ENCODE measurements around the gene FGF12. TPM values are rescaled to one million over a fixed set of nuclear protein-coding genes. Genes with fewer than 3 reads are reported as not detected.

FGF12 gene
- total and polyA plus RNA-seq, 3 experiments from 2014 or later, result not detected

GRCh38 chr3:192543163-192543562 lies 184.2 kb downstream of the FGF12 start:
- Mint-ChIP-seq H3K36me3 (no peaks in the 10 kb centered on the region), H3K4me1 (no peaks in the 10 kb centered on the region), H3K27ac (no peak overlapping the region), H3K27me3 (peaks cover 0 to 3% of the 10 kb centered on the region in 2 donors), H3K9me3 (peaks cover 3 to 16% (median 11%) of the 10 kb centered on the region in 5 donors), H3K4me3 (no peak overlapping the region)
- H3K4me3 ChIP-seq (ENCODE audit: low read length), result no peak overlapping the region
- H3K36me3 ChIP-seq (ENCODE audit: insufficient read depth, low read length), result no peaks in the 10 kb centered on the region
- no peaks in the 10 kb centered on the region for H3K27me3 ChIP-seq (ENCODE audit: insufficient read depth, low read length, poor library complexity, severe bottlenecking)
- ChIA-PET CTCF (no interaction called here), POLR2A (no interaction called here)
- H3K9me3 ChIP-seq (ENCODE audit: low read length), result no peaks in the 10 kb centered on the region
- H3K4me1 ChIP-seq (ENCODE audit: insufficient read depth, low read length), result no peaks in the 10 kb centered on the region
- H3K27ac ChIP-seq (ENCODE audit: low read depth, low read length), result no peak overlapping the region
- no peak for DNase-seq

GRCh38 chr3:192516820-192517219 lies 210.5 kb downstream of the FGF12 start:
- no peaks in the 10 kb centered on the region for H3K9me3 ChIP-seq (ENCODE audit: low read length)
- Mint-ChIP-seq H3K9me3 (peaks cover 3 to 10% (median 7%) of the 10 kb centered on the region in 5 donors), H3K27ac (no peak overlapping the region), H3K4me1 (peaks cover 0 to 3% (median 0%) of the 10 kb centered on the region in 3 donors), H3K4me3 (no peak overlapping the region), H3K36me3 (peaks cover 0 to 4% (median 0%) of the 10 kb centered on the region in 3 donors), H3K27me3 (peaks cover 11 to 42% of the 10 kb centered on the region in 2 donors)
- H3K27ac ChIP-seq (ENCODE audit: low read depth, low read length), result no peak overlapping the region
- no peaks in the 10 kb centered on the region for H3K4me1 ChIP-seq (ENCODE audit: insufficient read depth, low read length)
- no peak for DNase-seq
- no peaks in the 10 kb centered on the region for H3K36me3 ChIP-seq (ENCODE audit: insufficient read depth, low read length)
- CTCF ChIA-PET, result no interaction called here
- H3K27me3 ChIP-seq (ENCODE audit: insufficient read depth, low read length, poor library complexity, severe bottlenecking), result no peaks in the 10 kb centered on the region
- POLR2A ChIA-PET, result no interaction called here
- no peak overlapping the region for H3K4me3 ChIP-seq (ENCODE audit: low read length)

GRCh38 chr3:192515664-192516045 lies 211.7 kb downstream of the FGF12 start:
- Histone ChIP-seq H3K9me3 (ENCODE audit: low read length) (no peaks in the 10 kb centered on the region), H3K4me3 (ENCODE audit: low read length) (no peak overlapping the region), H3K4me1 (ENCODE audit: insufficient read depth, low read length) (no peaks in the 10 kb centered on the region), H3K36me3 (ENCODE audit: insufficient read depth, low read length) (no peaks in the 10 kb centered on the region), H3K27me3 (ENCODE audit: insufficient read depth, low read length, poor library complexity, severe bottlenecking) (no peaks in the 10 kb centered on the region), H3K27ac (ENCODE audit: low read depth, low read length) (no peak overlapping the region)
- Mint-ChIP-seq H3K27me3 (peaks cover 11 to 45% of the 10 kb centered on the region in 2 donors), H3K27ac (no peak overlapping the region), H3K9me3 (peaks cover 3 to 8% (median 7%) of the 10 kb centered on the region in 5 donors), H3K36me3 (peaks cover 0 to 4% (median 0%) of the 10 kb centered on the region in 3 donors), H3K4me1 (peaks cover 0 to 3% (median 0%) of the 10 kb centered on the region in 3 donors), H3K4me3 (peak overlapping the region in 1 of 7 donors; percentile 32)
- ChIA-PET POLR2A (no interaction called here), CTCF (no interaction called here)
- no peak for DNase-seq

- H3K9me3 ChIP-seq (ENCODE audit: low read length), result no peaks in the 10 kb centered on the region
- Mint-ChIP-seq H3K4me1 (peaks cover 0 to 3% (median 0%) of the 10 kb centered on the region in 3 donors), H3K27me3 (peaks cover 11 to 47% of the 10 kb centered on the region in 2 donors), H3K27ac (no peak overlapping the region), H3K4me3 (no peak overlapping the region), H3K9me3 (peaks cover 3 to 8% (median 6%) of the 10 kb centered on the region in 5 donors), H3K36me3 (peaks cover 0 to 4% (median 0%) of the 10 kb centered on the region in 3 donors)
- no peaks in the 10 kb centered on the region for H3K36me3 ChIP-seq (ENCODE audit: insufficient read depth, low read length)
- no peak overlapping the region for H3K4me3 ChIP-seq (ENCODE audit: low read length)
- DNase-seq, result no peak
- ChIA-PET CTCF (no interaction called here), POLR2A (no interaction called here)
- no peaks in the 10 kb centered on the region for H3K4me1 ChIP-seq (ENCODE audit: insufficient read depth, low read length)
- no peaks in the 10 kb centered on the region for H3K27me3 ChIP-seq (ENCODE audit: insufficient read depth, low read length, poor library complexity, severe bottlenecking)
- no peak overlapping the region for H3K27ac ChIP-seq (ENCODE audit: low read depth, low read length)
These were observed 212.3 kb downstream of the FGF12 start for GRCh38 chr3:192514754-192515663.

GRCh38 chr3:192514081-192514753 lies 213.1 kb downstream of the FGF12 start:
- Histone ChIP-seq H3K27ac (ENCODE audit: low read depth, low read length) (no peak overlapping the region), H3K36me3 (ENCODE audit: insufficient read depth, low read length) (no peaks in the 10 kb centered on the region), H3K27me3 (ENCODE audit: insufficient read depth, low read length, poor library complexity, severe bottlenecking) (no peaks in the 10 kb centered on the region), H3K4me3 (ENCODE audit: low read length) (no peak overlapping the region), H3K9me3 (ENCODE audit: low read length) (no peaks in the 10 kb centered on the region), H3K4me1 (ENCODE audit: insufficient read depth, low read length) (no peaks in the 10 kb centered on the region)
- Mint-ChIP-seq H3K27ac (no peak overlapping the region), H3K36me3 (peaks cover 0 to 4% (median 0%) of the 10 kb centered on the region in 3 donors), H3K9me3 (peaks cover 3 to 8% (median 7%) of the 10 kb centered on the region in 5 donors), H3K4me3 (no peak overlapping the region), H3K27me3 (peaks cover 11 to 47% of the 10 kb centered on the region in 2 donors), H3K4me1 (peaks cover 0 to 3% (median 0%) of the 10 kb centered on the region in 3 donors)
- ChIA-PET CTCF (no interaction called here), POLR2A (no interaction called here)
- no peak for DNase-seq

- no peaks in the 10 kb centered on the region for H3K4me1 ChIP-seq (ENCODE audit: insufficient read depth, low read length)
- DNase-seq, result no peak
- ChIA-PET CTCF (no interaction called here), POLR2A (no interaction called here)
- H3K9me3 ChIP-seq (ENCODE audit: low read length), result no peaks in the 10 kb centered on the region
- no peak overlapping the region for H3K4me3 ChIP-seq (ENCODE audit: low read length)
- no peaks in the 10 kb centered on the region for H3K36me3 Mint-ChIP-seq
- no peaks in the 10 kb centered on the region for H3K27me3 ChIP-seq (ENCODE audit: insufficient read depth, low read length, poor library complexity, severe bottlenecking)
- H3K4me3 Mint-ChIP-seq, result no peak overlapping the region
- peaks cover 1 to 2% of the 10 kb centered on the region in 2 donors for H3K27me3 Mint-ChIP-seq
- H3K36me3 ChIP-seq (ENCODE audit: insufficient read depth, low read length), result no peaks in the 10 kb centered on the region
- H3K27ac Mint-ChIP-seq, result no peak overlapping the region
- H3K4me1 Mint-ChIP-seq, result no peaks in the 10 kb centered on the region
- no peak overlapping the region for H3K27ac ChIP-seq (ENCODE audit: low read depth, low read length)
- H3K9me3 Mint-ChIP-seq, result peaks cover 0 to 6% (median 2%) of the 10 kb centered on the region in 5 donors
These were observed 221.6 kb downstream of the FGF12 start for GRCh38 chr3:192505731-192506130.

GRCh38 chr3:192501401-192501800 lies 225.9 kb downstream of the FGF12 start:
- CTCF ChIA-PET, result no interaction called here
- Mint-ChIP-seq H3K4me1 (no peaks in the 10 kb centered on the region), H3K27me3 (peaks cover 0 to 1% of the 10 kb centered on the region in 2 donors), H3K9me3 (peaks cover 0 to 3% (median 0%) of the 10 kb centered on the region in 5 donors), H3K4me3 (no peak overlapping the region), H3K27ac (no peak overlapping the region), H3K36me3 (no peaks in the 10 kb centered on the region)
- Histone ChIP-seq H3K9me3 (ENCODE audit: low read length) (no peaks in the 10 kb centered on the region), H3K4me3 (ENCODE audit: low read length) (no peak overlapping the region), H3K36me3 (ENCODE audit: insufficient read depth, low read length) (no peaks in the 10 kb centered on the region), H3K27me3 (ENCODE audit: insufficient read depth, low read length, poor library complexity, severe bottlenecking) (no peaks in the 10 kb centered on the region), H3K4me1 (ENCODE audit: insufficient read depth, low read length) (no peaks in the 10 kb centered on the region), H3K27ac (ENCODE audit: low read depth, low read length) (no peak overlapping the region)
- no peak for DNase-seq
- POLR2A ChIA-PET, result no interaction called here

GRCh38 chr3:192496905-192497587 lies 230.3 kb downstream of the FGF12 start:
- Mint-ChIP-seq H3K4me3 (no peak overlapping the region), H3K9me3 (peaks cover 0 to 3% (median 0%) of the 10 kb centered on the region in 5 donors)
- CTCF ChIA-PET, result no interaction called here

More at GRCh38 chr3:192496905-192497587, 230.3 kb downstream of the FGF12 start:
- Histone ChIP-seq H3K36me3 (ENCODE audit: insufficient read depth, low read length) (no peaks in the 10 kb centered on the region), H3K27me3 (ENCODE audit: insufficient read depth, low read length, poor library complexity, severe bottlenecking) (no peaks in the 10 kb centered on the region), H3K4me1 (ENCODE audit: insufficient read depth, low read length) (no peaks in the 10 kb centered on the region), H3K27ac (ENCODE audit: low read depth, low read length) (no peak overlapping the region), H3K4me3 (ENCODE audit: low read length) (no peak overlapping the region), H3K9me3 (ENCODE audit: low read length) (no peaks in the 10 kb centered on the region)
- no peak overlapping the region for H3K27ac Mint-ChIP-seq
- no peaks in the 10 kb centered on the region for H3K36me3 Mint-ChIP-seq
- DNase-seq, result no peak
- H3K27me3 Mint-ChIP-seq, result no peaks in the 10 kb centered on the region
- POLR2A ChIA-PET, result no interaction called here
- no peaks in the 10 kb centered on the region for H3K4me1 Mint-ChIP-seq

All from CD8-positive, alpha-beta memory T cell (primary cell).